H9 (cell line): ENCODE measurements around the gene DSCAM. TPM values are rescaled to one million over a fixed set of nuclear protein-coding genes. Genes with fewer than 3 reads are reported as not detected.

Source experiments
- DNase-seq: peaks from one replicate; pipeline ENCODE4 v3.0.0-alpha.2; 2017
- H2AFZ ChIP-seq: one replicate; pipeline ENCODE4 v1.6.1; 2013; ENCODE audit warnings: mild to moderate bottlenecking, low read length, control low read depth, moderate library complexity
- H2AK5ac ChIP-seq: 2 replicates; pipeline ENCODE4 v1.6.1; 2013; ENCODE audit warnings: low read length, control low read depth, mixed read lengths; ENCODE audit not compliant: insufficient read length
- H2BK120ac ChIP-seq: one replicate; pipeline ENCODE4 v1.6.1; 2013; ENCODE audit warnings: low read depth, mild to moderate bottlenecking, low read length, control low read depth, inconsistent platforms; ENCODE audit not compliant: poor library complexity, severe bottlenecking
- H2BK12ac ChIP-seq: 2 replicates; pipeline ENCODE4 v1.6.1; 2013; ENCODE audit warnings: low read length, control low read depth, mixed read lengths, low read depth; ENCODE audit not compliant: insufficient read length
- H2BK15ac ChIP-seq: 2 replicates; pipeline ENCODE4 v1.6.1; 2013; ENCODE audit warnings: low read depth, low read length, control low read depth
- H2BK20ac ChIP-seq: one replicate; pipeline ENCODE4 v1.6.1; 2013; ENCODE audit warnings: low read depth, mild to moderate bottlenecking, low read length, control low read depth, inconsistent platforms; ENCODE audit not compliant: poor library complexity, severe bottlenecking
- H2BK5ac ChIP-seq: 2 replicates; pipeline ENCODE4 v1.6.1; 2013; ENCODE audit warnings: low read length, control low read depth, mixed read lengths; ENCODE audit not compliant: insufficient read length
- H3K14ac ChIP-seq: 2 replicates; pipeline ENCODE4 v1.6.1; 2013; ENCODE audit warnings: low read length, control low read depth; ENCODE audit not compliant: insufficient read depth
- H3K18ac ChIP-seq: 2 replicates; pipeline ENCODE4 v1.6.1; 2013; ENCODE audit warnings: low read depth, mild to moderate bottlenecking, mixed read lengths, low read length, control low read depth; ENCODE audit not compliant: insufficient read length
- H3K23ac ChIP-seq: 2 replicates; pipeline ENCODE4 v1.6.1; 2013; ENCODE audit warnings: low read length, control low read depth, mixed read lengths, low read depth; ENCODE audit not compliant: insufficient read length
- H3K23me2 ChIP-seq: 2 replicates; pipeline ENCODE4 v1.6.1; 2013; ENCODE audit warnings: low read depth, mild to moderate bottlenecking, mixed read lengths, low read length, control low read depth; ENCODE audit not compliant: insufficient read length, poor library complexity, severe bottlenecking
- H3K27ac ChIP-seq: 2 replicates; pipeline ENCODE4 v1.5.1; 2013; ENCODE audit warnings: low read length, control low read depth, mixed read lengths, low read depth; ENCODE audit not compliant: insufficient read length
- H3K27me3 ChIP-seq: 2 replicates; pipeline ENCODE4 v1.6.1; 2013; ENCODE audit warnings: low read length, control low read depth, inconsistent platforms; ENCODE audit not compliant: insufficient read depth
- H3K4ac ChIP-seq: 2 replicates; pipeline ENCODE4 v1.6.1; 2013; ENCODE audit warnings: low read depth, mild to moderate bottlenecking, control low read depth, inconsistent platforms, low read length, moderate library complexity
- H3K4me1 ChIP-seq: 2 replicates; pipeline ENCODE4 v1.6.1; 2013; ENCODE audit warnings: low read length, control low read depth, inconsistent platforms; ENCODE audit not compliant: insufficient read depth
- H3K4me2 ChIP-seq: 2 replicates; pipeline ENCODE4 v1.6.1; 2013; ENCODE audit warnings: low read length, control low read depth, mixed read lengths; ENCODE audit not compliant: insufficient read length, insufficient read depth
- H3K56ac ChIP-seq: 2 replicates; pipeline ENCODE4 v1.6.1; 2013; ENCODE audit warnings: low read depth, mild to moderate bottlenecking, mixed read lengths, low read length, control low read depth; ENCODE audit not compliant: insufficient read length
- H3K79me1 ChIP-seq: 2 replicates; pipeline ENCODE4 v1.6.1; 2013; ENCODE audit warnings: low read depth, mild to moderate bottlenecking, moderate library complexity, low read length, control low read depth, inconsistent platforms; ENCODE audit not compliant: insufficient read depth, poor library complexity, severe bottlenecking
- H3K79me2 ChIP-seq: 2 replicates; pipeline ENCODE4 v1.6.1; 2013; ENCODE audit warnings: low read length, control low read depth, inconsistent platforms; ENCODE audit not compliant: insufficient read depth
- H3K9ac ChIP-seq: 2 replicates; pipeline ENCODE4 v1.6.1; 2013; ENCODE audit warnings: low read length, control low read depth, mixed read lengths; ENCODE audit not compliant: insufficient read length; ENCODE audit errors: extremely low read depth
- H3K9me3 ChIP-seq: one replicate; pipeline ENCODE4 v1.6.1; 2013; ENCODE audit warnings: low read depth, low read length, inconsistent platforms; ENCODE audit not compliant: control insufficient read depth
- H3T11ph ChIP-seq: one replicate; pipeline ENCODE4 v1.6.1; 2013; ENCODE audit warnings: mild to moderate bottlenecking, low read length, control low read depth, inconsistent platforms
- H4K20me1 ChIP-seq: one replicate; pipeline ENCODE4 v1.6.1; 2013; ENCODE audit not compliant: control insufficient read depth, insufficient read length, insufficient read depth
- H4K5ac ChIP-seq: 2 replicates; pipeline ENCODE4 v1.6.1; 2013; ENCODE audit warnings: low read depth, mild to moderate bottlenecking, mixed read lengths, low read length, control low read depth; ENCODE audit not compliant: insufficient read length
- H4K8ac ChIP-seq: replicated peaks from 2 replicates; pipeline ENCODE4 v1.6.1; 2013; ENCODE audit warnings: low read length, control low read depth, mixed read lengths, low read depth; ENCODE audit not compliant: insufficient read length
- H4K91ac ChIP-seq: 2 replicates; pipeline ENCODE4 v1.6.1; 2013; ENCODE audit warnings: low read depth, mild to moderate bottlenecking, moderate library complexity, mixed read lengths, low read length, control low read depth; ENCODE audit not compliant: insufficient read length
- H3K27ac Mint-ChIP-seq, 3 experiments: 2 replicates in 2 of 3; 3 replicates in 1 of 3; pipeline ENCODE4 v1.8.0; 2020 to 2021; ENCODE audit warnings: mixed read lengths in 3 of 3, mild to moderate bottlenecking in 1 of 3, moderate library complexity in 1 of 3
- H3K27me3 Mint-ChIP-seq: 2 replicates; pipeline ENCODE4 v1.8.0; 2021; ENCODE audit warnings: low read depth, mild to moderate bottlenecking, moderate library complexity, mixed read lengths
- H3K36me3 Mint-ChIP-seq, 3 experiments: 2 replicates in 2 of 3; 3 replicates in 1 of 3; pipeline ENCODE4 v1.8.0; 2020 to 2021; ENCODE audit warnings: low read depth in 3 of 3, mixed read lengths in 3 of 3; ENCODE audit not compliant: insufficient read depth in 1 of 3
- H3K4me1 Mint-ChIP-seq, 2 experiments: 2 replicates each; pipeline ENCODE4 v1.8.0; 2020; ENCODE audit warnings: mixed read lengths in 2 of 2
- H3K4me3 Mint-ChIP-seq, 2 experiments: 2 replicates in 1 of 2; 3 replicates in 1 of 2; pipeline ENCODE4 v1.8.0; 2020 to 2021; ENCODE audit warnings: mild to moderate bottlenecking in 2 of 2, mixed read lengths in 2 of 2, moderate library complexity in 1 of 2
- H3K9me3 Mint-ChIP-seq, 2 experiments: 2 replicates in 1 of 2; 3 replicates in 1 of 2; pipeline ENCODE4 v1.8.0; 2020; ENCODE audit warnings: mild to moderate bottlenecking in 2 of 2, mixed read lengths in 2 of 2, moderate library complexity in 1 of 2
- CTCF ChIP-seq: fragments of 200-600 bp; sonication (generic); conservative IDR thresholded peaks from 3 replicates; pipeline ENCODE4 v1.8.0; 2021; ENCODE audit warnings: antibody characterized with exemption, mild to moderate bottlenecking
- WGBS: extraction: QIAGEN DNeasy Blood & Tissue Kit; methylation state at CpG from one replicate; pipeline ENCODE4 v1.1.7; 2013; ENCODE audit warnings: missing lambda C conversion rate, low lambda C conversion rate, mixed read lengths; ENCODE audit not compliant: insufficient read length; ENCODE audit errors: extremely low coverage; 5-methylcytosine and 5-hydroxymethylcytosine counted together
- total RNA-seq: library from RNA; stranded (reverse); gene quantifications from 2 replicates; pipeline ENCODE4 v1.2.1, GENCODE V29; 2021

The DSCAM gene
- total RNA-seq, 1 experiment from 2014 or later: 0.17 TPM

- Histone ChIP-seq H3T11ph (no peak overlapping the region), H2AK5ac (no peak overlapping the region), H2BK12ac (no peak overlapping the region), H3K79me2 (no peaks in the 10 kb centered on the region), H3K4me2 (no peak overlapping the region), H3K9me3 (no peaks in the 10 kb centered on the region), H3K9ac (no peak overlapping the region), H3K79me1 (no peaks in the 10 kb centered on the region), H3K4ac (no peak overlapping the region), H3K56ac (no peak overlapping the region), H3K23ac (no peak overlapping the region), H2AFZ (no peak overlapping the region), H2BK15ac (no peak overlapping the region), H3K18ac (no peak overlapping the region), H4K8ac (no peak overlapping the region), H4K20me1 (no peaks in the 10 kb centered on the region), H3K23me2 (no peaks in the 10 kb centered on the region), H4K5ac (no peak overlapping the region), H3K27ac (no peak overlapping the region), H3K14ac (no peak overlapping the region), H4K91ac (no peak overlapping the region), H2BK120ac (no peak overlapping the region), H2BK20ac (no peak overlapping the region), H3K4me1 (no peaks in the 10 kb centered on the region), H3K27me3 (no peaks in the 10 kb centered on the region; the same call in 1 of the 2 replicates), H2BK5ac (no peak overlapping the region)
- H3K36me3 Mint-ChIP-seq: peaks cover 1 to 13% (median 3%) of the 10 kb centered on the region in 3 experiments; a peak in 5 of 7 replicates
- H3K27ac Mint-ChIP-seq: no peak overlapping the region
- H3K4me1 Mint-ChIP-seq: peaks cover 2 to 5% of the 10 kb centered on the region in 2 experiments
- DNase-seq: no peak
- peaks cover 15 to 17% of the 10 kb centered on the region in 2 experiments for H3K9me3 Mint-ChIP-seq
- no peak for TF ChIP-seq CTCF
- H3K4me3 Mint-ChIP-seq: no peak overlapping the region
- no peaks in the 10 kb centered on the region for H3K27me3 Mint-ChIP-seq
- WGBS: no CpG with 5 or more reads among the region's 6 CpGs
These were observed 659.7 kb downstream of the DSCAM start for GRCh38 chr21:40187244-40187643.
